ENCODE data around the gene ZNF135. TPM values are rescaled to one million over a fixed set of nuclear protein-coding genes. Genes with fewer than 3 reads are reported as not detected.

Gene ZNF135
- total RNA-seq, 1 donor from 2014 or later, result 6.3 TPM

DNA sequence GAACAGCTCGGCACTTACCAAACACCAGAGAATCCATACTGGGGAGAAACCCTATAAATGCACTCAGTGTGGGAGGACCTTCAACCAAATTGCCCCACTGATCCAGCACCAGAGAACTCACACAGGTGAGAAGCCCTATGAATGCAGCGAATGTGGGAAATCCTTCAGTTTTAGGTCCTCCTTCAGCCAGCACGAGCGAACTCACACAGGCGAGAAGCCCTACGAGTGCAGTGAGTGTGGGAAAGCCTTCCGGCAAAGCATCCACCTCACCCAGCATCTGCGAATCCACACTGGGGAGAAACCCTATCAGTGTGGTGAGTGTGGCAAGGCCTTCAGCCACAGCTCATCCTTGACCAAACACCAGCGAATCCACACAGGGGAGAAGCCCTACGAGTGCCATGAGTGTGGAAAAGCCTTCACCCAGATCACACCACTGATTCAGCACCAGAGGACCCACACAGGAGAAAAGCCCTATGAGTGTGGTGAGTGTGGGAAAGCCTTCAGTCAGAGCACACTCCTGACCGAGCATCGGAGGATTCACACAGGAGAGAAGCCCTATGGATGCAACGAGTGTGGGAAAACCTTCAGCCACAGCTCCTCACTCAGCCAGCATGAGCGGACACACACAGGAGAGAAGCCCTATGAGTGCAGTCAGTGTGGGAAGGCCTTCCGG, 8.3 kb downstream of the ZNF135 start:
- no peak for DNase-seq (ENCODE audit: low read depth, low spot score)
- Mint-ChIP-seq H3K4me3 (no peak overlapping the region), H3K27me3 (ENCODE audit: low read depth) (no peaks in the 10 kb centered on the region), H3K4me1 (no peaks in the 10 kb centered on the region), H3K27ac (ENCODE audit: unreplicated experiment) (no peak overlapping the region), H3K9me3 (peaks cover 37% of the 10 kb centered on the region), H3K36me3 (ENCODE audit: low read depth) (peaks cover 68% of the 10 kb centered on the region)
- TF ChIP-seq, protein P1, sequence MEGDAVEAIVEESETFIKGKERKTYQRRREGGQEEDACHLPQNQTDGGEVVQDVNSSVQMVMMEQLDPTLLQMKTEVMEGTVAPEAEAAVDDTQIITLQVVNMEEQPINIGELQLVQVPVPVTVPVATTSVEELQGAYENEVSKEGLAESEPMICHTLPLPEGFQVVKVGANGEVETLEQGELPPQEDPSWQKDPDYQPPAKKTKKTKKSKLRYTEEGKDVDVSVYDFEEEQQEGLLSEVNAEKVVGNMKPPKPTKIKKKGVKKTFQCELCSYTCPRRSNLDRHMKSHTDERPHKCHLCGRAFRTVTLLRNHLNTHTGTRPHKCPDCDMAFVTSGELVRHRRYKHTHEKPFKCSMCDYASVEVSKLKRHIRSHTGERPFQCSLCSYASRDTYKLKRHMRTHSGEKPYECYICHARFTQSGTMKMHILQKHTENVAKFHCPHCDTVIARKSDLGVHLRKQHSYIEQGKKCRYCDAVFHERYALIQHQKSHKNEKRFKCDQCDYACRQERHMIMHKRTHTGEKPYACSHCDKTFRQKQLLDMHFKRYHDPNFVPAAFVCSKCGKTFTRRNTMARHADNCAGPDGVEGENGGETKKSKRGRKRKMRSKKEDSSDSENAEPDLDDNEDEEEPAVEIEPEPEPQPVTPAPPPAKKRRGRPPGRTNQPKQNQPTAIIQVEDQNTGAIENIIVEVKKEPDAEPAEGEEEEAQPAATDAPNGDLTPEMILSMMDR (conservative IDR thresholded peaks at IDR 0.05), result no peak

DNA sequence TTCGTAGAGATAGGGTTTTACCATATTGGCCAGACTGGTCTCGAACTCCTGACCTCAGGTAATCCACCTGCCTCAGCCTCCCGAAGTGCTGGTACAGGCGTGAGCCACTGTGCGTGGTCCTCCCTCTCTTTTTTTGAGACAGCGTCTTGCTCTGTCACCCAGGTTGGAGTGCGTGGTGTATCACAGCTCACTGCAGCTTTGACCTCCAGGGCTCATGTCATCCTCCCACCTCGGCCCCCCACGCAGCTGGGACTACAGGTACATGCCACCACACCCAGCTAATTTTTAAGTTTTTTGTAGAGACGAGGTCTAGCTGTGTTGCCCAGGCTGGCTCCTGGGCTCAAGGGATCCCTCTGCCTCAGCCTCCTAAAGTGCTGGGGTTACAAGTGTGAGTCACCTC, 20.7 kb downstream of the ZNF135 start:
- DNase-seq (ENCODE audit: low read depth, low spot score), result no peak
- H3K9me3 Mint-ChIP-seq, result peaks cover 26% of the 10 kb centered on the region
- H3K4me1 Mint-ChIP-seq, result no peaks in the 10 kb centered on the region
- TF ChIP-seq, protein P1 (conservative IDR thresholded peaks at IDR 0.05), result no peak
- H3K27me3 Mint-ChIP-seq (ENCODE audit: low read depth), result no peaks in the 10 kb centered on the region
- no peak overlapping the region for H3K4me3 Mint-ChIP-seq
- peaks cover 30% of the 10 kb centered on the region for H3K36me3 Mint-ChIP-seq (ENCODE audit: low read depth)
- H3K27ac Mint-ChIP-seq (ENCODE audit: unreplicated experiment), result no peak overlapping the region

DNA sequence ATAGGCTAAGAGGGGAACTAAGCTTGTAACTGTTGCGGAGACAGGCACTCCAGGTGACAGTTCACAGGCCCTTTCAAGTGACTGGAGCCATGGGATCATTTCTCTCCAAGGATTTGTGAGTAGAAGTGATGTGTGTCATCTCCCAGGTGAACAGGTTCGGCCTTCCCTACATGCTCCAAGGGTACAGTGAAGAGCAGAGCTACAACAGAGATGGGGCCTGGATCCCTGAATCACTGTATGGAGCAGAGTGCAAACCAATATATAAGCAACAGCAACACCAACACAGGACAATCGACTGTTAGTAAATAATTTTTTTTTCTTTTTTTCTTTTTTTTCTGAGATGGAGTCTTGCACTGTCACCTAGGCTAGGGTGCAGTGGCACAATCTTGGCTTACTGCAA, 23.9 kb downstream of the ZNF135 start:
- H3K4me1 Mint-ChIP-seq, result no peaks in the 10 kb centered on the region
- peaks cover 39% of the 10 kb centered on the region for H3K36me3 Mint-ChIP-seq (ENCODE audit: low read depth)
- no peak overlapping the region for H3K4me3 Mint-ChIP-seq
- TF ChIP-seq, protein P1 (conservative IDR thresholded peaks at IDR 0.05), result no peak
- DNase-seq (ENCODE audit: low read depth, low spot score), result no peak
- H3K9me3 Mint-ChIP-seq, result peaks cover 23% of the 10 kb centered on the region
- peak overlapping the region; percentile 43 for H3K27ac Mint-ChIP-seq (ENCODE audit: unreplicated experiment)
- no peaks in the 10 kb centered on the region for H3K27me3 Mint-ChIP-seq (ENCODE audit: low read depth)

DNA sequence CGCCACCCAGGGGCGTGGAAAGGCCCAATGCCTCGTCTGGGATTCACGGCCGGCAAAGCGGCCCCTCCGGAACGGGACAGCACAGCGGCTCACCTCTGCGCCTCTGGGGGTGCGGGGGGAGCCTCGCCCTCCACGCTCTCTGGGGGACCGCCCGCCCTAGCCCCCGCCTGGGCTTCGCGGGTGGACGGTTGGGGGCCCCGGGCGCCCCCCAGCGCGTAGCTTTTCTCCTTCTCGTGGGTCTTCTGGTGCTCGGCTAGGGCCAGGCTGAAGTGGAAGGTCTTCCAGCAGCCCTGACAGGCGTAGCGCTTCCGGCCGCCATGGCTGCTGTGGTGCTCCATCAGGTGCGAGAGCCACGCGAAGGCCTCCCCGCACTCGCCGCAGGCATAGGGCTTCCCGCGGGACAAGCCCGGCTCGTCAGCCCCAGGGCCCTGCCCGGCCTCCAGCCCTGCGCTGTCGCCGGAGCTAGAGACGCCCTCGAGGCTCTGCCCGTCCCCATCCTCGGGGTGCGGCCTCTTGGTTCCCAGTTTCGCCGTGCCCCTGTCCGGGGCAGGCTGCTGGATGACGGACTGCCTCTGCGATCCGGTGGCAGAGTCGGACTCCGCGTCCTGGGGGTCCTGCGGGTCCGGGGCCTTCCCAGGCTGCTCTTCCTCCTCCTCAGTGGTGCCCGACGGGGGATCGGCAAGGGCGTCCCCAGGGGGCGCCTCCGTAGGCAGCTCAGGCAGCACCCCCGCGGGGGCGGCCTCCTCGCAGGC, 25.7 kb downstream of the ZNF135 start:
- H3K27me3 Mint-ChIP-seq (ENCODE audit: low read depth), result no peaks in the 10 kb centered on the region
- H3K36me3 Mint-ChIP-seq (ENCODE audit: low read depth), result peaks cover 46% of the 10 kb centered on the region
- no peak overlapping the region for H3K4me3 Mint-ChIP-seq
- H3K4me1 Mint-ChIP-seq, result no peaks in the 10 kb centered on the region
- no peak overlapping the region for H3K27ac Mint-ChIP-seq (ENCODE audit: unreplicated experiment)
- H3K9me3 Mint-ChIP-seq, result peaks cover 19% of the 10 kb centered on the region
- no peak for DNase-seq (ENCODE audit: low read depth, low spot score)
- TF ChIP-seq, protein P1 (conservative IDR thresholded peaks at IDR 0.05), result no peak

DNA sequence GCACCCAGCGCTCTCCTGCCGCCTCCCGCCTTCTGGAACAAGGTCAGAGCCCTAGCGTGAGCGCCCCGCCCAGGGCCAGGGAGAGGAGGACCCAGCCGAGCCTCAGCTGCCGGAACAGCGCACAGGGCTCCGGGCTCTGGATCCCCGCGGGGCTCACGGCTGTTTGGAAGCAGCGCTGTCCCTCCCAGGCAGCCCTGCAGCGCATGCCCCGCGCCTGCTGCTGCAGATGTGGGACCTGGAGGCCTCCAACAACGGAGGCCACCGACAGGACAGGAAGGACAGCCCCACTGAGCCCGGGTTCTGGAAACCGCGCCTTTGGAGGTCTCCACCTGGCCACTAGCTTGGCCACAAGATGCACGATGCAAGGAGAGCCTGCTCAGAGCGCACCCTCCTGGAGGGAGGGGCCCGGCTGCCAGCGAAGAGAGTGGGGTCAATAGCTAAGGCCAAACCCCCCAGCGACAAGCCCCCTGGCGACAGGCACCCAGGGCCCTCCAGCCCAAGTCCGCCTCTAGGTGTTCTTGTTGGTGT, 26.3 kb downstream of the ZNF135 start:
- no peak overlapping the region for H3K4me3 Mint-ChIP-seq
- H3K27ac Mint-ChIP-seq (ENCODE audit: unreplicated experiment), result no peak overlapping the region
- TF ChIP-seq, protein P1 (conservative IDR thresholded peaks at IDR 0.05), result no peak
- no peak for DNase-seq (ENCODE audit: low read depth, low spot score)
- H3K9me3 Mint-ChIP-seq, result peaks cover 15% of the 10 kb centered on the region
- H3K36me3 Mint-ChIP-seq (ENCODE audit: low read depth), result peaks cover 46% of the 10 kb centered on the region
- no peaks in the 10 kb centered on the region for H3K4me1 Mint-ChIP-seq
- no peaks in the 10 kb centered on the region for H3K27me3 Mint-ChIP-seq (ENCODE audit: low read depth)

All from neural crest cell (in vitro differentiated cells).